Esophagus squamous epithelium (tissue), 5 donors: ENCODE measurements around the gene NUPR1. TPM values are rescaled to one million over a fixed set of nuclear protein-coding genes. Genes with fewer than 3 reads are reported as not detected.
"Not testable (repeated sequence)": the region's sequence is repeated elsewhere in the genome, so short reads cannot be mapped to it uniquely, and the experiment has no call there.

Experiments
- DNase-seq: peaks from one replicate; lab custom pipeline; 2025; lab: John Stamatoyannopoulos, UW
- H3K27ac ChIP-seq, 4 donors: fragments of 200-600 bp; sonication (generic); one replicate each; pipeline ENCODE4 v1.5.1; 2016 to 2019; ENCODE audit warnings: mild to moderate bottlenecking in 1 of 4
- H3K27me3 ChIP-seq, 4 donors: fragments of 200-600 bp; sonication (generic); 1 replicate in 3 of 4; 2 replicates in 1 of 4; pipeline versions ENCODE4 v1.5.1 to v1.6.0; 2017 to 2021; ENCODE audit warnings: antibody characterized with exemption in 1 of 4
- H3K36me3 ChIP-seq, 3 donors: fragments of 200-600 bp; sonication (generic); one replicate each; pipeline ENCODE4 v1.5.1; 2016 to 2019
- H3K4me1 ChIP-seq, 3 donors: fragments of 200-600 bp; sonication (generic); one replicate each; pipeline ENCODE4 v1.5.1; 2017 to 2019
- H3K4me3 ChIP-seq, 4 donors: fragments of 200-600 bp; sonication (generic); 1 replicate in 3 of 4; 2 replicates in 1 of 4; pipeline ENCODE4 v1.5.1; 2016 to 2019; ENCODE audit warnings: mild to moderate bottlenecking in 2 of 4, moderate library complexity in 1 of 4
- H3K9me3 ChIP-seq, 3 donors: fragments of 200-600 bp; sonication (generic); one replicate each; pipeline ENCODE4 v1.5.1; 2016 to 2019
- CTCF ChIP-seq, 6 experiments: fragments of 450-650 bp in 4 of 6; fragments of 200-600 bp in 2 of 6; sonication (generic) in 2 of 6; IDR thresholded peaks; one replicate each; pipeline ENCODE4 v1.5.1; 2016 to 2019; ENCODE audit warnings: antibody characterized with exemption in 6 of 6, mild to moderate bottlenecking in 4 of 6, moderate library complexity in 4 of 6
- POLR2A ChIP-seq, 4 donors: fragments of 450-650 bp; IDR thresholded peaks; one replicate each; pipeline ENCODE4 v1.6.1; 2017; ENCODE audit warnings: antibody characterized with exemption in 4 of 4, mild to moderate bottlenecking in 4 of 4, moderate library complexity in 3 of 4
- WGBS, 2 donors: methylation state at CpG; one replicate each; pipeline ENCODE4 v1.1.5; 2018; 5-methylcytosine and 5-hydroxymethylcytosine counted together
- intact Hi-C: fragments of 100-400 bp; cut with DNase I; formaldehyde crosslinking; loops from one replicate; pipeline ENCODE4 v1.15.0; 2022
- total RNA-seq, 4 donors: library from RNA; depleted of rRNA; stranded (reverse); fragments of >200 nt; gene quantifications; one replicate each; pipeline ENCODE4 v1.1.0, GENCODE V29; 2016
- donor health status: DM: yes; HTN: yes; CAD: no.

NUPR1 gene
- total RNA-seq, 4 donors from 2014 or later, result 5.2 to 21.4 (median 15.0) TPM

- Histone ChIP-seq H3K9me3 (peaks cover 0 to 9% (median 0%) of the 10 kb centered on the region in 3 donors), H3K27me3 (no peaks in the 10 kb centered on the region), H3K4me1 (peaks cover 0 to 20% (median 3%) of the 10 kb centered on the region in 3 donors), H3K27ac (no peak overlapping the region), H3K36me3 (peaks cover 0 to 5% (median 0%) of the 10 kb centered on the region in 3 donors), H3K4me3 (no peak overlapping the region)
- TF ChIP-seq POLR2A (IDR thresholded peaks at IDR 0.05) (no peak), CTCF (IDR thresholded peaks at IDR 0.05) (no peak)
- WGBS, 2 donors, result 95 to 96% methylated on average over 4 of the region's 4 CpGs
- intact Hi-C loops, result no loop called here
- no peak for DNase-seq
Observed at GRCh38 chr16:28569968-28570752, 31.4 kb upstream of the NUPR1 start.

GRCh38 chr16:28569021-28569420, 30.2 kb upstream of the NUPR1 start:
- TF ChIP-seq CTCF (IDR thresholded peaks at IDR 0.05) (no peak), POLR2A (IDR thresholded peaks at IDR 0.05) (no peak)
- intact Hi-C loops, result no loop called here
- Histone ChIP-seq H3K27ac (no peak overlapping the region), H3K4me3 (no peak overlapping the region), H3K4me1 (peaks cover 0 to 20% (median 3%) of the 10 kb centered on the region in 3 donors), H3K9me3 (peaks cover 0 to 9% (median 0%) of the 10 kb centered on the region in 3 donors), H3K27me3 (no peaks in the 10 kb centered on the region), H3K36me3 (peaks cover 0 to 9% (median 0%) of the 10 kb centered on the region in 3 donors)
- 83 to 87% methylated on average over 4 to 5 of the region's 5 CpGs for WGBS, 2 donors
- DNase-seq, result no peak

- peaks cover 0 to 9% (median 0%) of the 10 kb centered on the region in 3 donors for H3K36me3 ChIP-seq
- TF ChIP-seq CTCF (IDR thresholded peaks at IDR 0.05), result no peak
- no peak for TF ChIP-seq POLR2A (IDR thresholded peaks at IDR 0.05)
- peaks cover 0 to 6% (median 2%) of the 10 kb centered on the region in 3 donors for H3K4me1 ChIP-seq
- no peak overlapping the region for H3K4me3 ChIP-seq
- H3K27me3 ChIP-seq, result no peaks in the 10 kb centered on the region
- WGBS, 2 donors, result 89 to 94% methylated on average over 2 of the region's 2 CpGs
- H3K9me3 ChIP-seq, result peaks cover 0 to 9% (median 0%) of the 10 kb centered on the region in 3 donors
- intact Hi-C loops, result no loop called here
- H3K27ac ChIP-seq, result no peak overlapping the region
- no peak for DNase-seq
Observed at GRCh38 chr16:28567292-28567691, 28.5 kb upstream of the NUPR1 start.

GRCh38 chr16:28566233-28566925, 27.6 kb upstream of the NUPR1 start:
- H3K27ac ChIP-seq, intact Hi-C loops, DNase-seq, H3K4me3 ChIP-seq, H3K27me3 ChIP-seq, H3K36me3 ChIP-seq, H3K9me3 ChIP-seq, H3K4me1 ChIP-seq: not testable (repeated sequence)
- 98 to 100% methylated on average over 3 to 4 of the region's 4 CpGs for WGBS, 2 donors

- DNase-seq, result no peak
Observed at GRCh38 chr16:28563218-28563617, 24.4 kb upstream of the NUPR1 start.

More at GRCh38 chr16:28563218-28563617, 24.4 kb upstream of the NUPR1 start:
- H3K27me3 ChIP-seq, result no peaks in the 10 kb centered on the region
- intact Hi-C loops, result no loop called here
- H3K27ac ChIP-seq, result no peak overlapping the region
- peaks cover 0 to 6% (median 0%) of the 10 kb centered on the region in 3 donors for H3K4me1 ChIP-seq
- H3K9me3 ChIP-seq, result peaks cover 0 to 9% (median 0%) of the 10 kb centered on the region in 3 donors
- TF ChIP-seq CTCF (IDR thresholded peaks at IDR 0.05) (no peak), POLR2A (IDR thresholded peaks at IDR 0.05) (no peak)
- peaks cover 0 to 22% (median 0%) of the 10 kb centered on the region in 3 donors for H3K36me3 ChIP-seq
- 91 to 92% methylated on average over 6 of the region's 6 CpGs for WGBS, 2 donors
- no peak overlapping the region for H3K4me3 ChIP-seq
